Measurements from ENCODE around the gene FOXP4. TPM values are rescaled to one million over a fixed set of nuclear protein-coding genes. Genes with fewer than 3 reads are reported as not detected.

The FOXP4 gene
- polyA plus RNA-seq, 1 experiment: 4.0 TPM

DNA sequence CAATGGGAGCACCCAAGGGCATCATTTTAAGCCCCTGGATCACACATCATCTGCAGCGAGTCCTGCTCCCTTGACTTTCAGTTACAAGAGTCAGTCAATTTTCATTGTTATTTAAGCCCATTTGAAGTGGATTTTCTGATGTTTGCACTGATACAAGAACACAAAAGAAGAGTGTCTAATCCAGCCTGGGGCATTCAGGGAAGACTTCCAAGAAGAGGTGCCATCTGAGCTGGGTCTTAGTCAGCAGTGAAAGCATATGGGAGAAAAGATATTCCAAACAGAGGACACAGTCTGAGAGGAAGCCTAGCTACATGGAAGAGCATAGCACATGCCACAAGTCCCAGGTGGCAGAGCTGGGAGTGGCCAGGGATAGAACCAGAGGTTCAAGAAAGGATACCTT lies 10.4 kb upstream of the FOXP4 start:
- no peak for TF ChIP-seq CTCF (IDR thresholded peaks at IDR 0.05; ENCODE audit: insufficient read depth, low read depth, low read length)
- DNase-seq (ENCODE audit: low read depth): no peak
- ChIA-PET CTCF (interaction anchor here (0.6 to 1.3 kb wide), 2 partner anchors 111 to 160 kb away, joined by 3 read pairs; no protein-coding TSS in a partner anchor), POLR2A (no interaction called here)
- no peak overlapping the region for H3K4me3 ChIP-seq (ENCODE audit: low read depth, low read length)
- H3K27me3 ChIP-seq (ENCODE audit: control insufficient read depth, insufficient read depth, low read length): peaks cover 6% of the 10 kb centered on the region
- H3K36me3 ChIP-seq (ENCODE audit: control insufficient read depth, insufficient read depth, low read length): no peaks in the 10 kb centered on the region

DNA sequence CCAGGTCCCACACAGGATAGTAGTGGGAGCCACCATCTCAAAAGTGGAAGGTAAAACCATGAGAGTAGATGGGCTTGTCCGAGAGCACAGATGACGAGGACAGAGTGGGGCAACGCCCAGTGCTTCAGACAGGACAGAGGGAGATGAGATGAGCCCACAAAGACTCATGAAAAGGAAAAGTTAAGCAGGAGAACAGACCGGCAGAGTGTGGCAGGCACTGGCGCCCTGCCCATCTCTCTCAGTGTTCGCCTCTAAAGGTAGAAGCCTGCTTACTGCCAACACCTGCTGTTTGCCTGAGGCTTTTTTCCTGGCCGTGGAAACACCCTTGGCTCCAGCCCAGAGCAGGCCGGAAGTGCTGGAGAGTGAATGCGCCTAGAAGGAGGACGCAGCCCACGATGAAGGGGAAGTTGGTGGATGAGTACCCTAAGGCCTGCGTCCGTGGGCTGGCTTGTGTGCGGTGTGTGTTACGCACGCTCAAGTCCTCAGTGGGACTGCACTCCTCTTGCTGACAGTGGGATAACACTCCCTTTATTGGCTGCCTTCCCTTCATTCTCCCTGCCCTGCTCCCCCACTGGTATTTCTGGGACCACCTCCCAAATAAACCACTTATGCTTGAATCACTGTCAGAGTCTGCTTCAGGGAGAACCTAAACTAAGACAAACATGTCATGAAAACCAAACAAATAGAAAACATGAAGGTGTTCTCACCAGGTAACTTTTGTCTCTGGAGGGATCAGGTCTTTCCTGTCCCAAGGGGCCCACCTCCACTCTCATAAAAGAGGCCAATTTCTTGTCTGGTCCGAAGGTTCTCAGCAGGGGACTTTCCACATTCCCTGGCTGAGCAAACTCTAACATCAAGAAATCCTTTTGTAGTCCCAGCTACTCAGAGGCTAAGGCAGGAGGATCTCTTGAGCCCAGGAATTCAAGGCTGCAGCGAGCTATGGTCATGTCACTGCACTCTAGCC lies 9.1 kb upstream of the FOXP4 start:
- TF ChIP-seq CTCF (IDR thresholded peaks at IDR 0.05; ENCODE audit: insufficient read depth, low read depth, low read length): no peak
- CTCF ChIA-PET: no interaction called here
- DNase-seq (ENCODE audit: low read depth): no peak
- no peaks in the 10 kb centered on the region for H3K36me3 ChIP-seq (ENCODE audit: control insufficient read depth, insufficient read depth, low read length)
- POLR2A ChIA-PET: no interaction called here
- peaks cover 6% of the 10 kb centered on the region for H3K27me3 ChIP-seq (ENCODE audit: control insufficient read depth, insufficient read depth, low read length)
- H3K4me3 ChIP-seq (ENCODE audit: low read depth, low read length): no peak overlapping the region

DNA sequence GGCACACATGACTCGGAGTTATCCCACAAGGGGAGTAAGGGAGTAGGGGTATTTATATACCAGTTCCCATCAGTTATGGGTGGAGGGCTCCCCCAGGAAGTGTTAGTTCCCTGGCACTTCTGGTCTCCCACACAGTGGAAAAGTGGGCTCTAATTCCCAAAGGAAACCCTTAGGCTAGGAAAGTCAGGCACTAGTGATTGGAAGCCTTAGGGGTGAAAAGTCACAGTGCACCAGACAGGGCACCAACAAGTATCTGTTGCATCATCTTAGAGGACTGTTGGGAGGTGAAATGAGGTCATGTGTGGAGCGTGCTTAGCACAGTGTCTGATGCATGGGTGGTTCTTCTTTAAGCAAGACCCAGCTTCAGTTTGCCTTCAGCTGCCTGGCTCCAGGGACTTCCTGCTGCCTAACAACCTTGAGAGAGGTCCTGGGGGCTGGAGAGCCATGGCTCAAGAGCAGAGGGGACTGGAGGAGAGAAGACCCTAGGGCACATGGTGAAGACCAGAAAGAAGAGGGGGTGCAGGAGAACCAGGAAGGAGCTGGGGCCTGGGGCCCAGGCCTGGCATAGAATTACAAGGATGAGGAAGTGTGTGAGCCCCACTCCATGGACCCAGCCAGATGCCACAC lies 7.5 kb upstream of the FOXP4 start:
- no peaks in the 10 kb centered on the region for H3K36me3 ChIP-seq (ENCODE audit: control insufficient read depth, insufficient read depth, low read length)
- H3K27me3 ChIP-seq (ENCODE audit: control insufficient read depth, insufficient read depth, low read length): peaks cover 3% of the 10 kb centered on the region
- no peak for TF ChIP-seq CTCF (IDR thresholded peaks at IDR 0.05; ENCODE audit: insufficient read depth, low read depth, low read length)
- no peak overlapping the region for H3K4me3 ChIP-seq (ENCODE audit: low read depth, low read length)
- CTCF ChIA-PET: interaction anchor here (1.0 to 1.4 kb wide), 4 partner anchors 10 to 84 kb away, joined by 3 to 4 read pairs (median 4); no protein-coding TSS in a partner anchor
- POLR2A ChIA-PET: no interaction called here
- DNase-seq (ENCODE audit: low read depth): no peak

DNA sequence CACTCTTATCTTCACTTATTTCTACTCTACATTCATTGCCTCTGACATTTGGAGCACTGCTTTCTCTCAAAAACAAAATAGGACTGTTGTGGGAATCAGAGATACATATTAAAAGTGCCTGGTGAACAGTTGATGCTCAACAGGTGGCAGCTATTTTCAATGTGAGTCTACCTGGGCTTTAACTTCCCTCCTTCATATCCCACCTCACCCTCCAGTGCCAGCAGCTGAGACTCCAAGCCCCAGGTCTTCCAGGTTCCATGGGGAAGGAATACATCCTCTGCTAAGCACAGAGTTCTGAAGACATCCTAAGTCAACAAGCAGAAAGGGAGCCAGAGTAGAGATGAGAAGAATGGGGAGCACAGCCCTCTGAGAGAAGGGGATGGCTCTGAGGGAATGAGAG lies 7.0 kb upstream of the FOXP4 start:
- H3K4me3 ChIP-seq (ENCODE audit: low read depth, low read length): no peak overlapping the region
- H3K27me3 ChIP-seq (ENCODE audit: control insufficient read depth, insufficient read depth, low read length): peaks cover 3% of the 10 kb centered on the region
- CTCF ChIA-PET: interaction anchor here (1.0 to 2.0 kb wide), 5 partner anchors 10 to 114 kb away, joined by 3 to 9 read pairs (median 4); no protein-coding TSS in a partner anchor
- POLR2A ChIA-PET: no interaction called here
- no peak for DNase-seq (ENCODE audit: low read depth)
- no peak for TF ChIP-seq CTCF (IDR thresholded peaks at IDR 0.05; ENCODE audit: insufficient read depth, low read depth, low read length)
- H3K36me3 ChIP-seq (ENCODE audit: control insufficient read depth, insufficient read depth, low read length): no peaks in the 10 kb centered on the region

- ChIA-PET CTCF (interaction anchor here (2.0 kb wide), 1 partner anchor 117 kb away, joined by 6 read pairs; no protein-coding TSS in a partner anchor), POLR2A (no interaction called here)
- Histone ChIP-seq H3K4me3 (ENCODE audit: low read depth, low read length) (no peak overlapping the region), H3K27me3 (ENCODE audit: control insufficient read depth, insufficient read depth, low read length) (peaks cover 2% of the 10 kb centered on the region), H3K36me3 (ENCODE audit: control insufficient read depth, insufficient read depth, low read length) (no peaks in the 10 kb centered on the region)
- DNase-seq (ENCODE audit: low read depth): no peak
- no peak for TF ChIP-seq CTCF (IDR thresholded peaks at IDR 0.05; ENCODE audit: insufficient read depth, low read depth, low read length)
Measured at GRCh38 chr6:41541364-41541763, 4.8 kb upstream of the FOXP4 start.
